Pons (tissue), 1 donor: ENCODE data around the gene GATAD2A.

Source experiments
- DNase-seq: peaks from one replicate; pipeline ENCODE4 v3.0.0-alpha.2; 2016; ENCODE audit warnings: low spot score

Gene GATAD2A

DNA sequence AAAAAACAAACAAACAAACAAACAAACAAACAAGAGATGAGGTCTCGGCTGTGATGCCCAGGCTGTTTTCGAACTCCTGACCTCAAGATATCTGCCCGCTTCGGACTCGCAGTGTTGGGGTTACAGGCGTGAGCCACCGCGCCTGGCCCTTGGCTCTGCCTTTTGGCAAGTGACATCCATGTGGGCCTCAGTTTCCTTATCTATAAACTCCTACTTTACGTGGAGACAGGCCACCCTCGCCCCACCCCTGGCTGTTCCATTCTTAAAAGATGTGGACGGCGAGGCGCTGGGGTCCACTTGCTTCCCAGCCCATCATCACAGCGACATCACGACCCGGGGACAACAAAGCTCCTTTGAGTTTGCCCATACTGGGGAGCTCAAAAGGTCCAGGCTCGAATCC is 108.2 kb downstream of the GATAD2A start:
- no peak for DNase-seq

DNA sequence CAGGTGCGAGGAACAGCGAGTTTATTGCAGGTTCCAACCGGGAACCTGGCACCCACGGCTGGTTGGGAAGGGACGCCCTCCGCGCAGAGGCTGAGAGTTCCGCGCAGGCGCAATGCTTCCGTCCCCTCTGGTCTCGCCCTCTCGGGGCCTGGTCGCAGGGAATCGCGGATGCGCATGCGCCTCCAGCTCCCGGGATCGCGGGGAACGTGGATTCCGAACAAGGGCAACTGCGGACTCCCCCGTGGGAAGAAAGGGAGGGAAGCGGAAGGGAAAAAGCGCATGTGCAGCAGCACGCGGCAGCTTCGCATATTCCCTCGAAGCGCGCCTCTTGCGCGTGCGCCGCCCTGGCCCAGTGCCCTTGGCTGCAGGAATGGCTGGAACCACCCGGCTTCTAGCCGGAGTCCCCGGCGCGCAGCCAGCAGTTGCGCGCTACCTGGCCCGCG is 108.8 kb downstream of the GATAD2A start:
- DNase-seq: no peak

DNA sequence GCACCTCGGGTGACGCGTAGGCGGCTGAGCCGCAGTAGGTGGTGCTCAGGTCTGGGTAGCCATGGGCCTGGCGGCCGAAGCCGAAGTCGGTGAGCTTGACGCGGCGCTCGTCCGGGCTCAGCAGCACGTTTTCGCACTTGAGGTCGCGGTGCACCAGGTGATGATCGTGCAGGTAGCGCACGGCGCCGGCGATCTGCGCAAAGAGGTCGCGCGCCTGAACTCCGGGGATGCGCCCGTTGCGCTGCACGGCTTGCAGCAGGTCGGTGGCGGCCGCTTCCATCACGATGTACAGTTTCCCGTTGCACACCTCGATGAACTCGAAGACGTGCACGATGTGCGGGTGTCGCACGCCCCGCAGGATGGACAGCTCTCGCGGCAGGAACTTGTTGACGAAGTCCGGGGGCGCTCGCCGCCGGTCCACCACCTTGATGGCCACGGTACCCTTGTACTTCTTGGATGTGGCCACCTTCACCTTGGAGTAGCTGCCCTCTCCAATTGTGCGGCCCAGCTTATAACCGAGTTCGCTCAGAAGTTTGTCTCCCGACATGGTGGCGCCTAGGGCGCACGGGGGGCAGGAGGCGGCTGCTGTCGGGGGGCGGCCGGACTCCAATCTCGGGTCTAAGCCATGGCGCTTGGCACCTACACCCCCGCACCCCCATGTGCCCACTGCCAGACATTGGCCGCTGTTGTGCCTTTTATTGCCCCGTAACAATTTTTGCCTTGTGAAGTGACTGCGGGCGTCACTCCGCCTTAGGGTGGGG is 109.6 kb downstream of the GATAD2A start, which contains the start of gene TSSK6:
TSS of gene TSSK6 (minus strand) at position 668 of the 761 bp plus-strand sequence. CDS start at position 547, 121 bp downstream.
- DNase-seq: no peak

DNA sequence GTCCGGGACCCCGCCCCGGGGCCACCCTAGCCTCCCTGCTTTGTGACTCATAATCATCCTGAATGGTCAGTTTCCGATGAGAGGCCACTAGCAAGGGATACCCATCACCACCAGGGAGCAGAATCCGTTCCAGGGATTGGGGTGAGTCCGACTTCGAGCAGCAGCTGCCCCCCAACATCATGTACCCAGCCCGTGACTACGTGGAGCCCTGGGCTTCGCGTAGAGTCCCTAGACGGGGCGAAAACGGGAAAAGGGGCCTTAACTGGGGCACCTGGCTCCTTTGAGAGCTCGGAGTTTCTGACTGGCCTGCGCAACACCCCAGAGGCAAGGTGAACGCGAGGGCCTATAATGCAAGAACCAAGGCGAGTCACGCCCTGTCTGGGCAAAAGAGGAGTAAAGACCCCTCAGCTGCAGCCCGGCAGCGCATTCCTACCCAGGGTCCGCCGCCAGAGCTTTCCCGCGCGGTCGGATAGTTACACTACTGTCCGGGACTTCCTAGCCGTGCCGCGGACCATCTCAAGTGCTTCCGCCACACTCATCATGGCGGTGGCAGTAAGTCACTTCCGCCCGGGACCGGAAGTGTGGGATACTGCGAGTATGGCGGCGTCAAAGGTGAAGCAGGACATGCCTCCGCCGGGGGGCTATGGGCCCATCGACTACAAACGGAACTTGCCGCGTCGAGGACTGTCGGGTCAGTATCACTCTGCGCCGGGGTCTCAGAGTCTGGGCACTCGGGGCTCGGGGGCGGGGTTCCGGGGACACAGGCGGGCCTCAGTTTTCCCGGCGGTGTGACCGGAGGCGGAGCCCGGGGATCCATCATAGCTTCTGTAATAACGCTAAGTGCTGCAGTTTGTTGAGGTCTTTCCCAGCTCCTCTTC is 110.4 kb downstream of the GATAD2A start, which contains the start of gene NDUFA13:
TSS of gene NDUFA13 (plus strand) at position 584 of the 878 bp plus-strand sequence. CDS start at position 598, 14 bp downstream.
- DNase-seq: peak; percentile 92

DNA sequence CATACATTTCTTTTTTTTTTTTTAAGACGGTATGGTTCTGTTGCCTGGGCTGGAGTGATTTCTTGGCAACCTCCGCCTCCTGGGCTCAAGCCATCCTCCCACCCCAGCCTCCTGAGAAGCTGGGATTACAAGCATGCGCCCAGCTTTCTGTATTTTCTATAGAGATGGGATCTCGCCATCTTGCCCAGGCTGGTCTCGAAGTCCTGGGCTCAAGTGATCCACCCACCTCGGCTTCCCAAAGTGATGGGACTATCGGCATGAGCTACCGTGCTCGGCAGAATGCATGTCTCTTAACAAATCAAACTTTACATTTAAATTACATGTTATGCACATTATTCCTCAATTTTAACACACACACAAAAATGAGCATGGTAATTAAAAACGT is 111.8 kb downstream of the GATAD2A start:
- no peak for DNase-seq

DNA sequence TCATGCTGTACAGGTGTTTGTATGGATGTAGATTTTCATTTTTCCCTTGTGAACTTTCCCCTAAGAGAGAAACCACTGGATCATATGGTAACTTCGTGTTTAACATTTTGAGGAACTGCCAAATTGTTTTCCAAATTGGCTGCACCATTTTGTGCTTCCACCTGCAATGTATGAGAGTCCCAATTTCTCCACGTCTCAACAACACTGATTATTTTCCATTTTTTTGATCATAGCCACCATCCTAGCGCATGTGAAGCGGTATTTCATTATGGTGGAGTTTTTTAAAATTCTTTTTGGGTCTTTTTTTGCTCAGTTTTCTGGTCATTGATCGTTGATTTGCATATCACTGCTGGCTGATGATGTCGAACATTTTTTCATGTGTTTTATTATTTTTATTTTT is 115.5 kb downstream of the GATAD2A start:
- DNase-seq: no peak

DNA sequence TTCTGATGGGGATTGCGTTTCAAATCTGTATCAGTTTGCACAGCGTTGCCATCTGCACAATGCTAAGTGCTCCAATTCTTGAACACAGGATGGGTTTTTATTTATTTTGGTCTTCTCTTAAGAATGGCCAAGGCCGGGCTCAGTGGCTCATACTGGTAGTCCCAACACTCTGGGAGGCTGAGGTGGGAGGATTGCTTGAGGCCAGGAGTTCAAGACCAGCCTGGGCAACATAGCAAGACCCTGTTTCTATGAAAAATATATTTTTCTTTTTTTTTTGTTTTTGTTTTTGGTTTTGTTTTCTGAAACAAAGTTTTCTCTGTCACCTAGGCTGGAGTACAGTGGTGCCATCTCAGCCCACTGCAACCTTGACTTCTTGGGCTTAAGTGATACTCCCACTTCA is 117.7 kb downstream of the GATAD2A start:
- DNase-seq: no peak

DNA sequence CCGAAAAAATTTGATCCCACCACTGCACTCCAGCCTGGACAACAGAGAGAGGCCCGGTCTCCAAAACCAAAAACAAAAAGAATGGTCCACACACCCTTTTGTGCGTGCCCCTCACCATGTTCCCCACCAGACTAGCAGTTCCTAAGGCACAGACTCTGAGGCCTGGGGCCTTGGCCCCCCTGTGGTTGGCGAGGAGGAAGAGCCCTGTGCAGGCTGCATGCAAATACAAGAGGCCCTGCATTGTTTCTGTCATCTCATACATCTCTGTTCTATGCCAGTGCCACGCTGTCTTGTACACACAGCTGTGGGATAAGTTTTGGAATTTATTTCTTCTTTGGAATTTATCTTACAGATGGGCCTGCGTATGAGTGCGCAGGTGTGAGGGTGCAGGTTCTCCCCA is 118.6 kb downstream of the GATAD2A start:
- no peak for DNase-seq

DNA sequence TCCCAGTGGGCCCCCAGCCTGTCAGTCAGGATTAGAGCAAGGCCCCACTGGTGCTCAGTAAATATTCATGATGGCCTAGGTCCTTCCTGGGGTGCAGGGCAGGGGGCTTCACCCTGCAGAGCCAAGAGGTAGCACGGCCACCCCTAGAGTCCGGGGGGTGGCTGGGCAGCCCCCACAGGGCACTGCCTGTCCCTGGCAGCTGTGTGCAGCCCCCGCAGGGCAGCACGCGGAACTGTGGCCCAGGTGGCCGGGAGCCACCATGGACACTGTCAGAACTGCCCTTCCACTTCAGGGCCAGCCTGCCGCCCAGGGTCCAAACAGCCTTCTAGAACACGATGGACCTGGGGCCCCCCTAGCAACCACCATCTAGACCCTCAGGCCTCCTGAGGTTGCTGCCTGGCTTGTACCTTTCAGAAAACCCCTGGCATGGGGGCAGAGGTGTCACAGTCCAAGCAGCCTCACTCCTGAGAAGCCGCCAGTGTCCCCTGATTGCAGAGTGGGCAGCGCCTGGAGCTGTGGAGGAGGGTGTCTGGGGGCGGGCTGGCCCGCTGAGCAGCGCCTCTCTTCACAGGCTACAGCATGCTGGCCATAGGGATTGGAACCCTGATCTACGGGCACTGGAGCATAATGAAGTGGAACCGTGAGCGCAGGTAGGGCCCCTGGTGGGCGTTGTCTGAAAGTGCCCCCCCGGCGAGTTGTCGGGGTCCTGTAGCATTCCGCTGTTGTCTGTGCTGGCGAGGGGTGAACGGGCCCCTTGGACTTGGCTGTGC is 120.3 kb downstream of the GATAD2A start:
- DNase-seq: no peak

DNA sequence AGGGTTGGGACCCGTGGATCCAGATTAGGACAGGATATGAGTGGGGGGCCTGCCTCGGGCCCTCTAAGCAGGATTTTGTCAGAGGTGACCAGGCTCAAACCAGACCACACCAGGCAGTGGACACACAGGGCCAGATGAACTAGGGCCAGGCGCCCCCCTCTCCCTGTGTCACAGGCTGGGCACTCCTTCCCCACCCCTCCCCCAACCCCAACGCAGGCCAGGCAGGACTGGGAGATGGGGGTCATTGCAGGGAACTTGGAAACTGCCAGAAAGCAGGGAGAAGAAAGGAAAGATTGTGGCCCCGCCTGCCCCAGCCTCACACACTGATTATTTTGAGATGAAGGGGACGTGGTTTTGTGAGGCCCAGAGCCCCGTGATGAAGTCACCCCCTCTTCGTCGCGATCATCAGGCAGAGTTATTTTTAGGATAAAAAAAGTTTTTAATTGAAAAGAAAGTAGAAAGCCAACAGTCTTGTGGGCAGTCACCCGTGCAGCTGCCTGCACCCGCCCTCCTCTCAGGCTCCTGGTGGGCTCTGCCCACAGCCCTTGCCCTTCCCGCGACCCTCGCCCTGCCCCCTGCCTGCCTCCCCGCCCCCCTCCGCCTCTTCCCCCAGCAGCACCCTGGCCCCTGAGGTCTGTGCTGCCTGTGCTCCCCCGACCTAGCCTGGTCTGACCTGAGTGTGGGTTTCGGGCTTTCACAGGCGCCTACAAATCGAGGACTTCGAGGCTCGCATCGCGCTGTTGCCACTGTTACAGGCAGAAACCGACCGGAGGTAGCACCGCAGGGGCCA is 121.3 kb downstream of the GATAD2A start:
- DNase-seq: no peak

DNA sequence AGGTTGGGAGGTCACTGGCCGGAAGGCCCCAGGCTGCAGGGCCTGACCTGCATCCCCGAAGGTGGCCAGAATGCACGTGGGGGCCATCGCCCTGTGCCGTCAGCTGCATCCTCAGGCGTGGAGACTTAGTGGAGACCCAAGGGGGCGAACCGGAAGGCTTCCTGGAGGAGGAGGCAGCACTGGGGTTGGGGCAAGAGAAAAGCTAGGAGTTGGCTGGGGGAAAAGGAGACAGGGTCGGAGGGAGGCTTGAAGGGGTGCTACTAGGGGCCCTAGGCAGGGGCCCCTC is 121.8 kb downstream of the GATAD2A start:
- no peak for DNase-seq

DNA sequence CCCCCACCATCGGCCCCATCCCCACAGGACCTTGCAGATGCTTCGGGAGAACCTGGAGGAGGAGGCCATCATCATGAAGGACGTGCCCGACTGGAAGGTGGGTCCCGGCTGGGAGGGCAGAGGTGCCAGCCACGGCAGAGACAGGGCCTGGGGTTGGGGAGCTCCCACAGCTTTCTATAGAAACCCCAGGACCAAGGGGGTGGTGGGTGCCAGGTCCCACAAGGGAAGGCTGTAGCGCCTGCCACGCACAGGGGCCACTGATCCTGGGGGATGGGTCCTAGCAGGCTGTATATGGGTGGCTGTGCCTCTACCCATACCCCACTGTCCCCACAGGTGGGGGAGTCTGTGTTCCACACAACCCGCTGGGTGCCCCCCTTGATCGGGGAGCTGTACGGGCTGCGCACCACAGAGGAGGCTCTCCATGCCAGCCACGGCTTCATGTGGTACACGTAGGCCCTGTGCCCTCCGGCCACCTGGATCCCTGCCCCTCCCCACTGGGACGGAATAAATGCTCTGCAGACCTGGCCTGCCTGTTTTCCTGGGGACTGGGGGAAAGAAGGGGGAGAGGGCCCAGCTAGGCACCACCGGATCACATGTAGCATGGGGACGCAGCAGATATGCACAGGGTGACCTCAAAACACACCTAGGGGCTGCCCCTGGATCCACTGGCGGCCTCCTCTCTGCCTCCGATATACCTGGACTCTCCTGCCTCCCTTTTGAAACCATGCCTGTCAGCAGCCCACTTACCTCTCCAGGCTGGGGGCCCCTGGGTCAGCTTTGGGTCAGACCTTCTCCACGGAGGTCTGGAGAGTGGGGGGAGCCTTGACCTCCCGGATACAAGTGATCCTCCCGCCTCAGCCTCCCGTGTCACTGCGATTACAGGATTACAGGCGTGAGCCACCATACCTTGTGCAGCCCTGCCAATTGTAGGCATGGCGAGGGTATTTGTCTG is 122.5 kb downstream of the GATAD2A start:
- no peak for DNase-seq

DNA sequence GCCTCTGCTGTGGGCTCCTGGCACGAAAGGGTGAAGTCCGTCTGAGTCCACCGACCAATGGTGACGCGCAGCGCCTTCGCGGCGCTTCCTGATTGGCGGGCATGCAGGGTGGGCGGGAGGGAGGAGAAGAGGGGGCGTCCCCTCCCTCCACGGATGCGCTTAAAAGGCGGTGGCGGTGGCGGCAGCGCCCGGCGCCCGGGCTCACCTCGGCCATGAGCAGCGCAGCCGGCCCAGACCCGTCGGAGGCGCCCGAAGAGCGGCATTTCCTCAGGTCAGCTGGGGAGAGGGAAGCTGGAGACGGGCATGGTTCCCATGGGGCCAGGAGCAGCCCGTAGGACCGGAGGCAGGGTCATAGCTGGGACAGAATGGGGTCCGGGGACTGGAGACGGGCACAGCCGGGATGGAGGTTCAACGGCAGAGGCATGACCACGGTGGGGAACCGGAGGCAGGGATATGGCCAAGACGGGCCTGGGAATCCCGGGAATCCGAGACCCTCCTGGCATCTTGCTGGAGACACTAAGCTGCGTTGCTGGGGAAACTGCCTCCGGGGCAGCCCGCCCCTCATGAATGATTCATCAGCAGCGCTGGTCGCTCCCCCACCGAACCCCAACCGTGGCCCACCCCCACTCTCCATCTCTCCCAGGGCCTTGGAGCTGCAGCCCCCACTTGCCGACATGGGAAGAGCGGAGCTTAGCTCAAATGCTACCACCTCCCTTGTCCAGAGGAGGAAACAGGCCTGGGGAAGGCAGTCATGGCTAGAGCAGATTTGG is 123.4 kb downstream of the GATAD2A start, which contains the start of gene YJEFN3:
TSS of gene YJEFN3 (plus strand) at position 191 of the 770 bp plus-strand sequence. CDS start at position 213, 22 bp downstream.
- no peak for DNase-seq

DNA sequence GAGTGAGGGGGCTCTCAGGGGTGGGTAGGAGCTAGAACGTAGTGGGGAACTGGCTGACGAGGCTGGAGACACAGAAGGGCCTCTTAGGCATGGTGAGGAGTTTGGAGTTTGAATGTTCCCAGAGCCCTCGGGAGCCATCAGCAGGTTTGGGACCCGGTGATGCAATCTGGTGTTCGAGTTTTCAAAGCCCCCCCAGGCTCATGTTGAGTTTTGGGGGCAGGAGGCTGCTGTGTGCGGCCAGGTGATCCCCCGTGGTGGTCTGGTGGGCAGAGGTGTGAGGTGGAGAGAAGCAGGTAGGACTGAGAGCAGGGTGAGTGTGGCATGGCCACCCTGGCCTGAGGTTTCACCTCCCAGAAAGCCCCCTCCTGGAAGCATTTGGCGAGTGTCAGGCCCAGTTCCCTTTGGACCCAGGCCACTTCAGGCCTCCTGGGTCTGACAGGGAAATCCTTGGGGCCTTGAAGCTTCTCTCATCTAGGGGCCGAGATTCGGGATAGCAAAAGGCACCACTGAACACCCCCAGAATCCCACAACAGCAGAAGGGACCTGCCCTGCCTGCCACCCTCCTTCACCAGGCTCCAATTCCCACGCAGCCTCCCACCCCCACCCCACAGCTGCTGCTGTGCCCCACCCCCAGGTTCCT is 124.4 kb downstream of the GATAD2A start:
- no peak for DNase-seq

DNA sequence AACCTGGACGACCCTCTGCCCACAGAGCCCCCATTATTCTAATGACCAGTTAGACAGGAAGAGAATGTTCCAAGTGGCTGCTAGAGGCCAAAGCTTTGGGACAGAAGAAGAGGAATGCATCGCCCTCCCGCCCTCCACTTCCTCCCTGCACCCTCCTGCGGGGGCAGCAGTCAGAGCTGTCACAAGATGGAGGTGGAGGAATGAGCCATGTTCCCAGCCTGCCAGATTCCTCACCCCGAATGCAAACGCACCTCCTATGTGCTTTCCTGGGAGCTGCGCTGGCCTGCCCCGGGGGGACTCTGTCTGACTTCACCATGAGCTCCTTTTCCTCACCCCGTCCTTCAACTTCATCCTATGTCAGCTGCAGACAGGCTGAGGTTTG is 124.9 kb downstream of the GATAD2A start:
- DNase-seq: no peak

DNA sequence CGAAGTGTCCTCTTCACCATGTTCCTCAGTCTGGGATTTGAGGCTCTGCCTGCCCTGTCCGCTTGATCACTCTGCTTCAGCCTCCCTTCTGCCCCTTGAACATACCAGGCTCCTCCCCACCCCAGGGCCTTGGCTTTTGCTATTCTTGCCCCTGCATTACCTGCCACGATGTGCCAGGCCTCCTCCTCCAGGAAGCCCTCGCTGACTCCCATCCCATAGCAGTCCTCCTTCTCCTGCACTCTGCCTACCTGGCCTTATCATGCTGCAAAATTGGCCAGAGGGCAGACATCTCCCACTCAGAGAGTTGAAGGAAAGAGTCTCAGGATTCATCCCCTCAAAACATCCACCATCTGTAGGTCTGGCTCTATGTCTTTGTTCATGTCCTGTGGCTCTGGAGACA is 125.4 kb downstream of the GATAD2A start:
- DNase-seq: no peak

DNA sequence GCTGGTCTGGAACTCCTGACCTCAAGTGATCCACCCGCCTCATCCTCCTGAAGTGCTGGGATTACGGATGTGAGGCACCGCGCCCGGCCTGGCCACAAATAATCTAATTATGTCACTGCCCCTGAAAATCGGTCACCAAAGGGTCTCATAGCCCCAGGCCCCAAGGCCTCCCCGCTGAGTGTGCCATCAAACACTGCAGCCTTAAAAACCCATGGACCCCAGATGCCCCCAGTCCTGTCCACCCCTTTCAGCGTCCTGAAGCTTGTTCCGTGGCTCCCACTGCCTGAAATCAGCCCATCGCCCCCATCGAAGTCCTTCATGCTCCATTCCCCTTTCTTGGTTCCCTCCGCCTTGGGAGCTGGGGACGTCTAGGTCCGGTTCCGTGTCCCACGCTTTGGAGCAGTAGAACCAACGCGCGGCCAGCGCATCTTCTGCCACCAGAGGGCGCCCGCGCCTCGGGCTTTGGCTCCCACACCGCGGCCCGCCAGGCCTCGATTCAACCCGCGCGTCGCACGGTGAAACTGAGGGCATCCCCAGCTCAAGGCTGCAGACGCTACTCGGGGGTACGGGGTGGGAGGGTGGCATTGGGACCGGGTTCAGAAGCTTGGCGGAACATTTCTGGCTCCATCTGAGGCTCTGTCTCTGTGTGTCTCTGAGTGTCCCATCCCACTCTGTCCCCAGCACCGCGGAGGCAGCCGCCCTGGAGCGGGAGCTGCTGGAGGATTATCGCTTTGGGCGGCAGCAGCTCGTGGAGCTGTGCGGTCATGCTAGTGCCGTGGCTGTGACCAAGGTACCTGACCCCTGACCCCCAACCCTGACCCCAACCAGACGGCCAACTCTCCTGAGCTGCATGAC is 126.7 kb downstream of the GATAD2A start:
- peak; percentile 57 for DNase-seq
